ENCODE data around the gene BRD4.

- TF ChIP-seq POLR2AphosphoS5 (IDR thresholded peaks at IDR 0.05; ENCODE audit: low read depth, low read length) (no peak), TAF1 (IDR thresholded peaks at IDR 0.05; ENCODE audit: borderline replicate concordance, insufficient read depth, low read length) (no peak), SIN3A (IDR thresholded peaks at IDR 0.05; ENCODE audit: borderline replicate concordance, insufficient read depth, low read length) (no peak), REST (IDR thresholded peaks at IDR 0.05; ENCODE audit: insufficient read depth in 1 of 2, low read depth in 2 of 2, low read length in 2 of 2) (no peak), FOXP2 (optimal IDR thresholded peaks at IDR 0.05; ENCODE audit: borderline replicate concordance, extremely low read depth, extremely low read length, insufficient read depth) (no peak)
These were observed 35.1 kb upstream of the BRD4 start for GRCh38 chr19:15367439-15367838.
